Gastroesophageal sphincter (tissue), 4 donors: Measurements from ENCODE around the gene PLAGL1. TPM values are rescaled to one million over a fixed set of nuclear protein-coding genes. Genes with fewer than 3 reads are reported as not detected.

ENCODE experiments used
- ATAC-seq: fragments of 150-250 bp; one replicate; pipeline ENCODE4 v1.9.1; 2016; ENCODE audit warnings: mild to moderate bottlenecking, moderate library complexity
- H3K27ac ChIP-seq, 4 donors: fragments of 200-600 bp; sonication (generic) in 3 of 4; 1 replicate in 3 of 4; 2 replicates in 1 of 4; pipeline ENCODE4 v1.5.1; 2016 to 2019
- H3K27me3 ChIP-seq: fragments of 200-600 bp; sonication (generic); one replicate; pipeline ENCODE4 v1.5.1; 2019
- H3K36me3 ChIP-seq, 2 donors: fragments of 200-600 bp; sonication (generic); one replicate each; pipeline ENCODE4 v1.5.1; 2019; ENCODE audit warnings: control low read depth in 1 of 2
- H3K4me1 ChIP-seq, 3 donors: fragments of 200-600 bp; sonication (generic); 1 replicate in 2 of 3; 2 replicates in 1 of 3; pipeline ENCODE4 v1.5.1; 2016 to 2019; ENCODE audit warnings: control low read depth in 2 of 3
- H3K4me3 ChIP-seq, 2 donors: fragments of 200-600 bp; sonication (generic); one replicate each; pipeline ENCODE4 v1.5.1; 2019; ENCODE audit warnings: mild to moderate bottlenecking in 1 of 2, moderate library complexity in 1 of 2
- H3K9me3 ChIP-seq, 3 donors: fragments of 200-600 bp; sonication (generic); one replicate each; pipeline ENCODE4 v1.5.1; 2017 to 2019; ENCODE audit warnings: control low read depth in 2 of 3
- EP300 ChIP-seq: sonication (generic); formaldehyde crosslinking; IDR thresholded peaks from one replicate; pipeline ENCODE4 v1.6.1; 2017; ENCODE audit warnings: antibody characterized with exemption, mild to moderate bottlenecking
- POLR2A ChIP-seq, 2 donors: fragments of 450-650 bp; IDR thresholded peaks; one replicate each; pipeline ENCODE4 v1.6.1; 2017; ENCODE audit warnings: antibody characterized with exemption in 2 of 2, mild to moderate bottlenecking in 2 of 2, moderate library complexity in 1 of 2
- POLR2AphosphoS5 ChIP-seq: sonication (generic); formaldehyde crosslinking; IDR thresholded peaks from one replicate; pipeline ENCODE4 v1.6.1; 2017; ENCODE audit warnings: antibody characterized with exemption
- WGBS, 2 donors: methylation state at CpG; one replicate each; pipeline ENCODE4 v1.1.5; 2018; ENCODE audit warnings: low coverage in 1 of 2; 5-methylcytosine and 5-hydroxymethylcytosine counted together
- total RNA-seq, 4 donors: library from RNA; depleted of rRNA; stranded (reverse); fragments of >200 nt; gene quantifications; one replicate each; pipeline ENCODE4 v1.1.0, GENCODE V29; 2016
- TF ChIP-seq, protein P1 (sequence below), 4 experiments: fragments of 200-600 bp in 2 of 4; fragments of 450-650 bp in 2 of 4; sonication (generic) in 1 of 4; IDR thresholded peaks; one replicate each; pipeline ENCODE4 v1.5.1; 2017 to 2019; ENCODE audit warnings: antibody characterized with exemption in 4 of 4, mild to moderate bottlenecking in 2 of 4, moderate library complexity in 2 of 4

The PLAGL1 gene
- total RNA-seq, 4 donors from 2014 or later, result 13.2 to 26.3 (median 17.5) TPM

GRCh38 chr6:144035416-144035815 lies 27.4 kb upstream of the PLAGL1 start:
- WGBS, 2 donors, result 70 to 98% methylated on average over 2 to 4 of the region's 4 CpGs
- no peak for ATAC-seq
- TF ChIP-seq POLR2A (IDR thresholded peaks at IDR 0.05) (no peak), POLR2AphosphoS5 (no peak), EP300 (no peak)
- TF ChIP-seq, protein P1, sequence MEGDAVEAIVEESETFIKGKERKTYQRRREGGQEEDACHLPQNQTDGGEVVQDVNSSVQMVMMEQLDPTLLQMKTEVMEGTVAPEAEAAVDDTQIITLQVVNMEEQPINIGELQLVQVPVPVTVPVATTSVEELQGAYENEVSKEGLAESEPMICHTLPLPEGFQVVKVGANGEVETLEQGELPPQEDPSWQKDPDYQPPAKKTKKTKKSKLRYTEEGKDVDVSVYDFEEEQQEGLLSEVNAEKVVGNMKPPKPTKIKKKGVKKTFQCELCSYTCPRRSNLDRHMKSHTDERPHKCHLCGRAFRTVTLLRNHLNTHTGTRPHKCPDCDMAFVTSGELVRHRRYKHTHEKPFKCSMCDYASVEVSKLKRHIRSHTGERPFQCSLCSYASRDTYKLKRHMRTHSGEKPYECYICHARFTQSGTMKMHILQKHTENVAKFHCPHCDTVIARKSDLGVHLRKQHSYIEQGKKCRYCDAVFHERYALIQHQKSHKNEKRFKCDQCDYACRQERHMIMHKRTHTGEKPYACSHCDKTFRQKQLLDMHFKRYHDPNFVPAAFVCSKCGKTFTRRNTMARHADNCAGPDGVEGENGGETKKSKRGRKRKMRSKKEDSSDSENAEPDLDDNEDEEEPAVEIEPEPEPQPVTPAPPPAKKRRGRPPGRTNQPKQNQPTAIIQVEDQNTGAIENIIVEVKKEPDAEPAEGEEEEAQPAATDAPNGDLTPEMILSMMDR (IDR thresholded peaks at IDR 0.05), result no peak
- Histone ChIP-seq H3K27me3 (peaks cover 4% of the 10 kb centered on the region), H3K36me3 (no peaks in the 10 kb centered on the region), H3K4me3 (no peak overlapping the region), H3K4me1 (peaks cover 0 to 8% (median 0%) of the 10 kb centered on the region in 3 donors), H3K9me3 (peaks cover 0 to 10% (median 0%) of the 10 kb centered on the region in 3 donors), H3K27ac (no peak overlapping the region)

DNA sequence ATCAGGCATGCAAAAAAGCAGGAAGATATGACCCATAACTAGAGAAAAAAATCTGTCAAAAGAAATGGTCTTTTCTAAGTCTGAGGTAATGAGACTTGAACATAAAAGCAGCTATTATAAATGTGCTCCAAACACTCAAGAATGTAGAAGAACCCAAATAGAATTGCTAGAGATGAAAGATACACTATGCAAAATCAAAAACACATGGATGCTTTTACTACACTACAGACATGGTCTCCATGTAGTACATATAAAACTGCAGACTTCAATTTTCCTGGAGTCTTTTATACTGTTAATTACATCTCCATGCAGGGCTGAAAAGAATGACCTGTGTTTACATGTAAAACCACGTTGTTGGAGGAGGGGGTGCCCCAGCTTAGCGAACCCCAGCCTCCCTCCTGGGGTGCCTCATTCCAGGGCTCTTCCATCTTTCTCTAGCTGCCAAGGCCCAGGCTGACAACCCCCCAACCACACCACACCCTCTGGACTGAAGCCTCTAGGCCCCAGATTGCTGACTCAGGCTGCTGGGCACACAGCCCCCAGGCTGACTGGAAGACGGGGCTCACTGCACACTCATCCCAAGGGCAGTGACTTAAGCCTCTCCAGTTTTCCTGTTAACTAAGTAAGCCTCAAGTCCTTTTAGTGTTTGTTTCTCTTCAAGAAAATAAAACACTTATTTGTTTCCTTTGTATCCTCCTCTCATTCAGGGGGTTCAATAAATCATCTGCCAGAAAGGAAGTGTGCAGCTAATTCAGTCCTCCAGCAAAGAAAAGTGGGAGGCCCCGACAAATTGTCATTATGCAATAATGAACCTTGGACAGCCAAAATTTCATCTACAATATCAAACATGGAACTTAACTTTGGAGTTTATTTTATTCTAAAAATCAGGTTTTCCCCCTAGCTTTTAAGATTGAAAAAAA lies 26.0 kb upstream of the PLAGL1 start:
- H3K9me3 ChIP-seq, result peaks cover 0 to 10% (median 0%) of the 10 kb centered on the region in 3 donors
- 43 to 51% methylated on average over 4 of the region's 4 CpGs for WGBS, 2 donors
- H3K4me1 ChIP-seq, result peaks cover 0 to 8% (median 0%) of the 10 kb centered on the region in 3 donors
- ATAC-seq, result no peak
- no peak overlapping the region for H3K4me3 ChIP-seq
- H3K36me3 ChIP-seq, result no peaks in the 10 kb centered on the region
- peaks cover 4% of the 10 kb centered on the region for H3K27me3 ChIP-seq
- no peak for TF ChIP-seq POLR2A (IDR thresholded peaks at IDR 0.05)
- TF ChIP-seq, protein P1 (IDR thresholded peaks at IDR 0.05), result no peak
- no peak for TF ChIP-seq EP300
- no peak for TF ChIP-seq POLR2AphosphoS5
- H3K27ac ChIP-seq, result no peak overlapping the region

DNA sequence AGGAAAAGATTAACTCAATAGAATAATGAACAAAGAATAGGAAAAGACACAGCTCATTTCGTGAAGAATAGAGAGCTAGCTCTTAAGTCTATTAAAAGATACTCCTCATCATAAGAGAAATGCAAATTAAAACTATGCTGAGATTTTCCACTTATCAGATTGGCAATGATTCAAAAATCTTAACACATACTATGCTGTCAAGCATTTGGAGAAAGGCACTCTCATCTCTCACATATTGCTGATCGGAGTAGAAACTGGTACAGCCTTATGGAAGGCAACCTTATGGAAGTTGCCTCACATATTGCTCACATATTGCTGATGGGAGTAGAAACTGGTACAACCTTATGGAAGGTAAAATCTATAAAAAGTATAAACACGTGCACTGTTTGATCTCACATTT lies 21.4 kb upstream of the PLAGL1 start:
- no peak overlapping the region for H3K27ac ChIP-seq
- H3K9me3 ChIP-seq, result peaks cover 0 to 10% (median 0%) of the 10 kb centered on the region in 3 donors
- WGBS, 2 donors, result 78 to 88% methylated on average over 3 of the region's 3 CpGs
- no peak for ATAC-seq
- TF ChIP-seq EP300 (no peak), POLR2A (IDR thresholded peaks at IDR 0.05) (no peak), POLR2AphosphoS5 (no peak)
- TF ChIP-seq, protein P1 (IDR thresholded peaks at IDR 0.05), result no peak
- no peaks in the 10 kb centered on the region for H3K36me3 ChIP-seq
- H3K4me3 ChIP-seq, result no peak overlapping the region
- no peaks in the 10 kb centered on the region for H3K4me1 ChIP-seq
- H3K27me3 ChIP-seq, result peaks cover 4% of the 10 kb centered on the region

GRCh38 chr6:144027932-144028587 lies 20.0 kb upstream of the PLAGL1 start:
- no peak overlapping the region for H3K27ac ChIP-seq
- no peak overlapping the region for H3K4me3 ChIP-seq
- no peaks in the 10 kb centered on the region for H3K4me1 ChIP-seq
- H3K36me3 ChIP-seq, result no peaks in the 10 kb centered on the region
- no peaks in the 10 kb centered on the region for H3K9me3 ChIP-seq
- H3K27me3 ChIP-seq, result no peaks in the 10 kb centered on the region
- TF ChIP-seq, protein P1 (IDR thresholded peaks at IDR 0.05), result no peak
- TF ChIP-seq EP300, result no peak
- TF ChIP-seq POLR2A (IDR thresholded peaks at IDR 0.05), result no peak
- no peak for TF ChIP-seq POLR2AphosphoS5
- no peak for ATAC-seq
